Transverse colon (tissue), 1 donor: ENCODE results near the gene CES2.

Source experiments
- EP300 ChIP-seq: sonication (generic); formaldehyde crosslinking; IDR thresholded peaks from one replicate; pipeline ENCODE4 v1.6.1; 2017; ENCODE audit warnings: antibody characterized with exemption, low read depth
- POLR2A ChIP-seq: fragments of 450-650 bp; IDR thresholded peaks from one replicate; pipeline ENCODE4 v1.6.1; 2016; ENCODE audit warnings: antibody characterized with exemption, mild to moderate bottlenecking, moderate library complexity

DNA sequence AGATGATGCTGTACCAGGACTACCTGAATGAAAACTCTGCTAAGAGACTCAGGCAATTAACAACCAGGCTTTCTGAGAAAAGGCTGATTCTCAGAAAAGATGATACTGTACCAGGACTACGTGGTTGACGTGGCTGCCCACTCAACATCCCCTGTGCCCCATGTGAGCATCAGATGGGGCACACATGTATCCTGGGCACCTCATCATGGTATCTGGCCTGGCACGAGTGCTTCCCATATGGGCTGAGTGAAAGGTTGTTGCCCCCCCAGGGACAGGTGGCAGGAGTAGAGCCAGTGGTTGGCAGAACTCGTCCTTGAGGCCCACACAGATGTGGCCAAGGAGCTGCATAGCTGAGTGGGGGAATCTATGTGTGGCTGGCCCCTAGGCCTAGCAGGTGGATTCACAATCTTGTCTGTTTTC lies 49.6 kb downstream of the CES2 start:
- no peak for TF ChIP-seq POLR2A
- TF ChIP-seq EP300 = no peak
